Panc1 (cell line): ENCODE data around the gene CRB2. TPM values are rescaled to one million over a fixed set of nuclear protein-coding genes. Genes with fewer than 3 reads are reported as not detected.

Experiments used
- ATAC-seq: fragments of 200-7000 bp; cut with Tn5 transposase; 2 replicates; pipeline ENCODE4 v1.9.1; 2020; ENCODE audit warnings: mild to moderate bottlenecking, moderate library complexity
- BruUV-seq: library from RNA; stranded (reverse); fragments of 400-500 nt; replicated peaks from 2 replicates; lab custom pipeline; 2021; lab: Mats Ljungman, UMichigan
- CTCF ChIA-PET: fragments of 300-600 bp; sonication (Branson Sonifier 250); formaldehyde crosslinking; loops from one replicate; lab custom pipeline; 2022; ENCODE audit warnings: antibody characterized with exemption; lab: Charles Lee
- POLR2A ChIA-PET: fragments of 300-600 bp; sonication (Branson Sonifier 250); formaldehyde crosslinking; loops from one replicate; lab custom pipeline; 2022; ENCODE audit warnings: antibody characterized with exemption; lab: Charles Lee
- DNase-seq: peaks from one replicate; pipeline ENCODE4 v3.0.0-alpha.2; 2010; ENCODE audit warnings: low read depth, low spot score
- H3K27ac ChIP-seq: 2 replicates; pipeline ENCODE4 v1.5.1; 2011; ENCODE audit warnings: mild to moderate bottlenecking, low read length, inconsistent platforms
- H3K27me3 ChIP-seq: fragments of 200-500 bp; sonication (Bioruptor generic); 2 replicates; pipeline ENCODE4 v1.6.0; 2014; ENCODE audit warnings: low read length, inconsistent platforms; ENCODE audit not compliant: control insufficient read depth, insufficient read depth
- H3K36me3 ChIP-seq: fragments of 200-500 bp; sonication (Bioruptor generic); 2 replicates; pipeline ENCODE4 v1.5.1; 2014; ENCODE audit warnings: inconsistent platforms, mild to moderate bottlenecking, low read length, moderate library complexity; ENCODE audit not compliant: control insufficient read depth, insufficient read depth
- H3K4me1 ChIP-seq: 2 replicates; pipeline ENCODE4 v1.5.1; 2011; ENCODE audit warnings: inconsistent platforms, mild to moderate bottlenecking, low read length, moderate library complexity; ENCODE audit not compliant: control insufficient read depth, insufficient read depth
- H3K4me3 ChIP-seq, 2 experiments: 2 replicates each; pipeline ENCODE4 v1.5.1; 2011 to 2012; ENCODE audit warnings: low read depth in 2 of 2, low read length in 2 of 2, mild to moderate bottlenecking in 2 of 2, inconsistent platforms in 1 of 2, moderate library complexity in 1 of 2
- H3K9me3 ChIP-seq: fragments of 200-500 bp; sonication (Bioruptor generic); 2 replicates; pipeline ENCODE4 v1.5.1; 2014; ENCODE audit warnings: low read depth, mild to moderate bottlenecking, inconsistent platforms, low read length, moderate library complexity; ENCODE audit not compliant: control insufficient read depth, insufficient read depth
- POLR2AphosphoS5 ChIP-seq: IDR thresholded peaks from 2 replicates; pipeline ENCODE4 v1.6.1; 2012; ENCODE audit warnings: mild to moderate bottlenecking, low read depth, low read length, moderate library complexity
- SIN3A ChIP-seq: IDR thresholded peaks from 2 replicates; pipeline ENCODE4 v1.6.1; 2012; ENCODE audit warnings: low read depth, mild to moderate bottlenecking, low read length, moderate library complexity, borderline replicate concordance; ENCODE audit not compliant: insufficient read depth
- TCF7L2 ChIP-seq: IDR thresholded peaks from 2 replicates; pipeline ENCODE4 v1.6.1; 2011; ENCODE audit warnings: mild to moderate bottlenecking, low read depth, low read length, inconsistent platforms
- in situ Hi-C: cut with HindIII; loops from 2 replicates; pipeline ENCODE4 v1.10.0; 2016; ENCODE audit warnings: low sequenced_read_pairs, low pct_unique_long_range_greater_than_20kb
- intact Hi-C: fragments of 100-400 bp; cut with micrococcal nuclease; formaldehyde crosslinking; loops from one replicate; pipeline ENCODE4 v1.10.0; 2022; ENCODE audit not compliant: unreplicated experiment
- total RNA-seq: library from RNA; stranded (reverse); gene quantifications from one replicate; pipeline ENCODE4 v1.2.1, GENCODE V29; 2021; ENCODE audit not compliant: unreplicated experiment
- TF ChIP-seq, protein P1 (sequence below), 2 experiments: IDR thresholded peaks; 2 replicates each; pipeline ENCODE4 v1.6.1; 2011 to 2012; ENCODE audit warnings: low read depth in 2 of 2, control low read depth in 1 of 2, low read length in 1 of 2, mild to moderate bottlenecking in 1 of 2, moderate library complexity in 1 of 2; ENCODE audit not compliant: insufficient read depth in 1 of 2
- TF ChIP-seq, protein P2 (sequence below): fragments of 450-650 bp; IDR thresholded peaks from 2 replicates; pipeline ENCODE4 v1.5.1; 2017; ENCODE audit warnings: mild to moderate bottlenecking

The CRB2 gene
- total RNA-seq, 1 experiment from 2014 or later, result 0.05 TPM

DNA sequence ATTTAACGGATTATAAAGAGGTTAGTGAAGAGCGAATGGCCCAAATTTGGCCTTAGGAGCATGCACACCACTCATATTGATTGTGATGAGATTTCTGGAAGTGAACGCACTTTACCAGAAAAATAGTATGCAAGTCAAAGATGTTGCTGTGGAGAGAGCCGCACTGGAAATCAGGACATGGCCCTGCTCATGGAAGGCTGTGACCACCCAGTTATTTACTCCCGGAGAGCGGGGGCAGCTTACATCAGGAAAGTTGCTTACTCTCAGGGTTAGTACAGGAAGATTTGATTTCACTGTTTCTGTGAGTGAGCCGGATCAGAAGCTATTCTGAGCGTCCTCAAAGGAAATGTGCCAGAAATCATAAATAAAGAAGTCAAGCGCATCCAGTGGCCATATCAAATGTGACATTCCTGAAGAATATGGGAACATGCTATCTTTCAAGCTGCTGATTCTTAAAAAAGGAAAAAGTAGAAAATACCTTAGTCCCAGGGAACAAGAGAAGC lies 44.7 kb upstream of the CRB2 start:
- in situ Hi-C loops (no loop called here), intact Hi-C loops (no loop called here)
- no peaks in the 10 kb centered on the region for H3K36me3 ChIP-seq
- TF ChIP-seq SIN3A (no peak), POLR2AphosphoS5 (no peak), TCF7L2 (no peak)
- TF ChIP-seq, protein P1, sequence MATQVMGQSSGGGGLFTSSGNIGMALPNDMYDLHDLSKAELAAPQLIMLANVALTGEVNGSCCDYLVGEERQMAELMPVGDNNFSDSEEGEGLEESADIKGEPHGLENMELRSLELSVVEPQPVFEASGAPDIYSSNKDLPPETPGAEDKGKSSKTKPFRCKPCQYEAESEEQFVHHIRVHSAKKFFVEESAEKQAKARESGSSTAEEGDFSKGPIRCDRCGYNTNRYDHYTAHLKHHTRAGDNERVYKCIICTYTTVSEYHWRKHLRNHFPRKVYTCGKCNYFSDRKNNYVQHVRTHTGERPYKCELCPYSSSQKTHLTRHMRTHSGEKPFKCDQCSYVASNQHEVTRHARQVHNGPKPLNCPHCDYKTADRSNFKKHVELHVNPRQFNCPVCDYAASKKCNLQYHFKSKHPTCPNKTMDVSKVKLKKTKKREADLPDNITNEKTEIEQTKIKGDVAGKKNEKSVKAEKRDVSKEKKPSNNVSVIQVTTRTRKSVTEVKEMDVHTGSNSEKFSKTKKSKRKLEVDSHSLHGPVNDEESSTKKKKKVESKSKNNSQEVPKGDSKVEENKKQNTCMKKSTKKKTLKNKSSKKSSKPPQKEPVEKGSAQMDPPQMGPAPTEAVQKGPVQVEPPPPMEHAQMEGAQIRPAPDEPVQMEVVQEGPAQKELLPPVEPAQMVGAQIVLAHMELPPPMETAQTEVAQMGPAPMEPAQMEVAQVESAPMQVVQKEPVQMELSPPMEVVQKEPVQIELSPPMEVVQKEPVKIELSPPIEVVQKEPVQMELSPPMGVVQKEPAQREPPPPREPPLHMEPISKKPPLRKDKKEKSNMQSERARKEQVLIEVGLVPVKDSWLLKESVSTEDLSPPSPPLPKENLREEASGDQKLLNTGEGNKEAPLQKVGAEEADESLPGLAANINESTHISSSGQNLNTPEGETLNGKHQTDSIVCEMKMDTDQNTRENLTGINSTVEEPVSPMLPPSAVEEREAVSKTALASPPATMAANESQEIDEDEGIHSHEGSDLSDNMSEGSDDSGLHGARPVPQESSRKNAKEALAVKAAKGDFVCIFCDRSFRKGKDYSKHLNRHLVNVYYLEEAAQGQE (IDR thresholded peaks at IDR 0.05; ENCODE audit: insufficient read depth in 1 of 2, low read depth in 2 of 2, low read length in 1 of 2), result no peak
- TF ChIP-seq, protein P2, sequence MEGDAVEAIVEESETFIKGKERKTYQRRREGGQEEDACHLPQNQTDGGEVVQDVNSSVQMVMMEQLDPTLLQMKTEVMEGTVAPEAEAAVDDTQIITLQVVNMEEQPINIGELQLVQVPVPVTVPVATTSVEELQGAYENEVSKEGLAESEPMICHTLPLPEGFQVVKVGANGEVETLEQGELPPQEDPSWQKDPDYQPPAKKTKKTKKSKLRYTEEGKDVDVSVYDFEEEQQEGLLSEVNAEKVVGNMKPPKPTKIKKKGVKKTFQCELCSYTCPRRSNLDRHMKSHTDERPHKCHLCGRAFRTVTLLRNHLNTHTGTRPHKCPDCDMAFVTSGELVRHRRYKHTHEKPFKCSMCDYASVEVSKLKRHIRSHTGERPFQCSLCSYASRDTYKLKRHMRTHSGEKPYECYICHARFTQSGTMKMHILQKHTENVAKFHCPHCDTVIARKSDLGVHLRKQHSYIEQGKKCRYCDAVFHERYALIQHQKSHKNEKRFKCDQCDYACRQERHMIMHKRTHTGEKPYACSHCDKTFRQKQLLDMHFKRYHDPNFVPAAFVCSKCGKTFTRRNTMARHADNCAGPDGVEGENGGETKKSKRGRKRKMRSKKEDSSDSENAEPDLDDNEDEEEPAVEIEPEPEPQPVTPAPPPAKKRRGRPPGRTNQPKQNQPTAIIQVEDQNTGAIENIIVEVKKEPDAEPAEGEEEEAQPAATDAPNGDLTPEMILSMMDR, result no peak
- no peaks in the 10 kb centered on the region for H3K4me1 ChIP-seq
- H3K27ac ChIP-seq, result no peak overlapping the region
- ChIA-PET POLR2A (no interaction called here), CTCF (no interaction called here)
- ATAC-seq, result no peak
- no peaks in the 10 kb centered on the region for H3K9me3 ChIP-seq
- no peak overlapping the region for H3K4me3 ChIP-seq
- no peak for DNase-seq
- H3K27me3 ChIP-seq, result no peaks in the 10 kb centered on the region
- no TSS peak for BruUV-seq

DNA sequence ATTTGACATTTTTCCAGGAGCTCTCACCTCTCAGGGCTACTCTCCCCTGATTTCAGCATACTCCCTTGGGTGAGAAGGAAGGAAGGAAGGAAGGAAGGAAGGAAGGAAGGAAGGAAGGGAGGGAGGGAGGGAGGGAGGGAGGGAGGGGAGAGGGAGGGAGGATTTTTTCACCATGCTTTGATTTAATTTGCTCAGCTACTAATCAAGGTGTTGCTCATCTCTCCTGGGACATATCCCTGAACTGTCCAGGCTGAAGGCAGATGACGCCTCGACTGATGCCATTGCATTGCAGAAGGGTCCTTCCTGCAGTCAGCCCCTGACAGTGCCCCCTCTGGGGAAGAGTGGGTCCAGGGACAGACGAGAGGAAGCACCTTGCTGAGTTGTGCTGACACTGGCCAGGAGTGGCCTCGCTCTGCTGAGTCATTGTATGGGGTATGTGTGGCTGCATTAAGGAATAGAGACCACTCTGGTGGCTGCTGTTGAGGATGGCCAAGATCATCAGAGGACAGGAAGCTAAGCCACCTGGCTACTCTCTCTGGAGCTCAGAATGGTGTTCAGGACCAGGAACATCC lies 43.6 kb upstream of the CRB2 start:
- in situ Hi-C loops, result no loop called here
- DNase-seq (no peak), ATAC-seq (no peak)
- no peaks in the 10 kb centered on the region for H3K4me1 ChIP-seq
- intact Hi-C loops, result no loop called here
- BruUV-seq, result no TSS peak
- no peak overlapping the region for H3K27ac ChIP-seq
- TF ChIP-seq SIN3A (no peak), POLR2AphosphoS5 (no peak), TCF7L2 (no peak)
- TF ChIP-seq, protein P1 (IDR thresholded peaks at IDR 0.05; ENCODE audit: insufficient read depth in 1 of 2, low read depth in 2 of 2, low read length in 1 of 2), result no peak
- TF ChIP-seq, protein P2, result no peak
- CTCF ChIA-PET, result no interaction called here
- H3K27me3 ChIP-seq, result no peaks in the 10 kb centered on the region
- POLR2A ChIA-PET, result no interaction called here
- H3K4me3 ChIP-seq, result no peak overlapping the region
- no peaks in the 10 kb centered on the region for H3K9me3 ChIP-seq
- H3K36me3 ChIP-seq, result no peaks in the 10 kb centered on the region
